ENCODE measurements around the gene ATP10D. TPM values are rescaled to one million over a fixed set of nuclear protein-coding genes. Genes with fewer than 3 reads are reported as not detected.

Gene ATP10D
- total RNA-seq, 1 donor from 2014 or later, result 36.2 TPM

GRCh38 chr4:47505147-47505546 is 20.1 kb downstream of the ATP10D start:
- H3K9me3 Mint-ChIP-seq (ENCODE audit: unreplicated experiment), result no peaks in the 10 kb centered on the region

GRCh38 chr4:47505666-47506065 is 20.6 kb downstream of the ATP10D start:
- Mint-ChIP-seq H3K9me3 (ENCODE audit: unreplicated experiment) (no peaks in the 10 kb centered on the region), H3K4me1 (ENCODE audit: unreplicated experiment) (peaks cover 18% of the 10 kb centered on the region), H3K4me3 (ENCODE audit: unreplicated experiment) (no peak overlapping the region), H3K27ac (ENCODE audit: unreplicated experiment) (peak overlapping the region; percentile 41), H3K36me3 (ENCODE audit: unreplicated experiment) (no peaks in the 10 kb centered on the region), H3K27me3 (ENCODE audit: unreplicated experiment) (no peaks in the 10 kb centered on the region)
- no peak for DNase-seq (ENCODE audit: extremely low spot score, unreplicated experiment)
- no peak for TF ChIP-seq CTCF (IDR thresholded peaks at IDR 0.05)

More at GRCh38 chr4:47505147-47505546, 20.1 kb downstream of the ATP10D start:
- peaks cover 14% of the 10 kb centered on the region for H3K4me1 Mint-ChIP-seq (ENCODE audit: unreplicated experiment)
- no peaks in the 10 kb centered on the region for H3K36me3 Mint-ChIP-seq (ENCODE audit: unreplicated experiment)
- DNase-seq (ENCODE audit: extremely low spot score, unreplicated experiment), result no peak
- TF ChIP-seq CTCF (IDR thresholded peaks at IDR 0.05), result no peak
- H3K27ac Mint-ChIP-seq (ENCODE audit: unreplicated experiment), result no peak overlapping the region
- H3K27me3 Mint-ChIP-seq (ENCODE audit: unreplicated experiment), result no peaks in the 10 kb centered on the region
- no peak overlapping the region for H3K4me3 Mint-ChIP-seq (ENCODE audit: unreplicated experiment)

GRCh38 chr4:47510506-47511143 is 25.6 kb downstream of the ATP10D start:
- Mint-ChIP-seq H3K27me3 (ENCODE audit: unreplicated experiment) (no peaks in the 10 kb centered on the region), H3K27ac (ENCODE audit: unreplicated experiment) (no peak overlapping the region), H3K9me3 (ENCODE audit: unreplicated experiment) (no peaks in the 10 kb centered on the region)

GRCh38 chr4:47513461-47513860 is 28.4 kb downstream of the ATP10D start:
- Mint-ChIP-seq H3K9me3 (ENCODE audit: unreplicated experiment) (no peaks in the 10 kb centered on the region), H3K27ac (ENCODE audit: unreplicated experiment) (no peak overlapping the region), H3K4me1 (ENCODE audit: unreplicated experiment) (peaks cover 7% of the 10 kb centered on the region), H3K4me3 (ENCODE audit: unreplicated experiment) (no peak overlapping the region), H3K27me3 (ENCODE audit: unreplicated experiment) (no peaks in the 10 kb centered on the region), H3K36me3 (ENCODE audit: unreplicated experiment) (peaks cover 30% of the 10 kb centered on the region)
- no peak for DNase-seq (ENCODE audit: extremely low spot score, unreplicated experiment)
- TF ChIP-seq CTCF (IDR thresholded peaks at IDR 0.05), result no peak

More at GRCh38 chr4:47510506-47511143, 25.6 kb downstream of the ATP10D start:
- DNase-seq (ENCODE audit: extremely low spot score, unreplicated experiment), result no peak
- peaks cover 25% of the 10 kb centered on the region for H3K36me3 Mint-ChIP-seq (ENCODE audit: unreplicated experiment)
- H3K4me3 Mint-ChIP-seq (ENCODE audit: unreplicated experiment), result no peak overlapping the region
- peak; percentile 42 for TF ChIP-seq CTCF (IDR thresholded peaks at IDR 0.05)
- peaks cover 14% of the 10 kb centered on the region for H3K4me1 Mint-ChIP-seq (ENCODE audit: unreplicated experiment)

- no peak for DNase-seq (ENCODE audit: extremely low spot score, unreplicated experiment)
- Mint-ChIP-seq H3K9me3 (ENCODE audit: unreplicated experiment) (no peaks in the 10 kb centered on the region), H3K4me3 (ENCODE audit: unreplicated experiment) (no peak overlapping the region), H3K4me1 (ENCODE audit: unreplicated experiment) (no peaks in the 10 kb centered on the region), H3K27ac (ENCODE audit: unreplicated experiment) (no peak overlapping the region), H3K27me3 (ENCODE audit: unreplicated experiment) (no peaks in the 10 kb centered on the region), H3K36me3 (ENCODE audit: unreplicated experiment) (peaks cover 26% of the 10 kb centered on the region)
- TF ChIP-seq CTCF (IDR thresholded peaks at IDR 0.05), result no peak
Observed at GRCh38 chr4:47519239-47519883, 34.3 kb downstream of the ATP10D start.

Data from osteocyte (in vitro differentiated cells).